Endothelial cell of umbilical vein (primary cell): ENCODE measurements around the gene NFKB2.

Experiments used
- CTCF ChIP-seq, 2 donors: IDR thresholded peaks; 1 replicate in 1 of 2; 2 replicates in 1 of 2; pipeline ENCODE4 v1.5.1; 2011; ENCODE audit warnings: low read length in 2 of 2, mild to moderate bottlenecking in 2 of 2, moderate library complexity in 2 of 2, control low read depth in 1 of 2, inconsistent platforms in 1 of 2, low read depth in 1 of 2; ENCODE audit not compliant: insufficient read depth in 1 of 2; ENCODE audit errors: extremely low read depth in 1 of 2
- EZH2 ChIP-seq: IDR thresholded peaks from 2 replicates; pipeline ENCODE4 v1.6.1; 2012; ENCODE audit warnings: borderline replicate concordance, low read depth, mild to moderate bottlenecking, moderate library complexity, low read length, inconsistent platforms; ENCODE audit not compliant: severe bottlenecking
- FOS ChIP-seq: IDR thresholded peaks from 2 replicates; pipeline ENCODE4 v1.6.1; 2011; ENCODE audit warnings: mild to moderate bottlenecking, low read length, moderate library complexity, borderline replicate concordance; ENCODE audit not compliant: insufficient read depth
- GATA2 ChIP-seq: IDR thresholded peaks from 2 replicates; pipeline ENCODE4 v1.7.0; 2011; ENCODE audit warnings: low read depth, mild to moderate bottlenecking, moderate library complexity, mixed read lengths, low read length; ENCODE audit not compliant: insufficient read length, insufficient read depth
- MAX ChIP-seq: IDR thresholded peaks from 2 replicates; pipeline ENCODE4 v1.6.1; 2011; ENCODE audit not compliant: insufficient read depth, insufficient read length
- MYC ChIP-seq: IDR thresholded peaks from one replicate; pipeline ENCODE4 v1.6.1; 2011; ENCODE audit warnings: mild to moderate bottlenecking, low read depth, low read length
- POLR2A ChIP-seq: IDR thresholded peaks from 2 replicates; pipeline ENCODE4 v1.6.1; 2012; ENCODE audit warnings: low read depth, mild to moderate bottlenecking, control low read depth, low read length
- POLR2AphosphoS5 ChIP-seq: IDR thresholded peaks from 2 replicates; pipeline ENCODE4 v1.6.1; 2012; ENCODE audit warnings: low read depth, mild to moderate bottlenecking, control low read depth, low read length, moderate library complexity; ENCODE audit not compliant: insufficient read depth

DNA sequence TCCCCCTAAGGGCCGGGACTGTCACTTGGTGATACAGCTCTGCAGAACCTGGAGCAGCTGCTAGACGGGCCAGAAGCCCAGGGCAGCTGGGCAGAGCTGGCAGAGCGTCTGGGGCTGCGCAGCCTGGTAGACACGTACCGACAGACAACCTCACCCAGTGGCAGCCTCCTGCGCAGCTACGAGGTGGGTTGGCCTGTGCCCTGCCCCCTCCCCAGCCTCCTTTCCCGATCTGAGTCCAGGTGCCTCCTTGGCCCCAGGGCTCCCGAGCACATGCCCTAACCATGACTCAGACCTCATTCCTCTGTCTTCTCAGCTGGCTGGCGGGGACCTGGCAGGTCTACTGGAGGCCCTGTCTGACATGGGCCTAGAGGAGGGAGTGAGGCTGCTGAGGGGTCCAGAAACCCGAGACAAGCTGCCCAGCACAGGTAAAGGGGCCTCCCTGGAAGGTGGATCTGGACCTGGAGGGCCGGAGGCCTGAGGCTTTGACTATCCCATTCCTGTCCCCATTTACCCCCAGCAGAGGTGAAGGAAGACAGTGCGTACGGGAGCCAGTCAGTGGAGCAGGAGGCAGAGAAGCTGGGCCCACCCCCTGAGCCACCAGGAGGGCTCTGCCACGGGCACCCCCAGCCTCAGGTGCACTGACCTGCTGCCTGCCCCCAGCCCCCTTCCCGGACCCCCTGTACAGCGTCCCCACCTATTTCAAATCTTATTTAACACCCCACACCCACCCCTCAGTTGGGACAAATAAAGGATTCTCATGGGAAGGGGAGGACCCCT lies 6.4 kb downstream of the NFKB2 start:
- TF ChIP-seq CTCF (IDR thresholded peaks at IDR 0.05; ENCODE audit: extremely low read depth in 1 of 2, insufficient read depth in 1 of 2, low read depth in 1 of 2, low read length in 2 of 2) (no peak), POLR2AphosphoS5 (no peak), POLR2A (no peak), EZH2 (no peak), GATA2 (no peak), MYC (no peak), MAX (no peak), FOS (no peak)
